MM.1S (cell line): Measurements from ENCODE around the gene C5orf15.

Experiments used
- DNase-seq: peaks from one replicate; pipeline ENCODE4 v3.0.0-alpha.2; 2015
- H2AFZ ChIP-seq: fragments of 300-600 bp; sonication (generic); 2 replicates; pipeline ENCODE4 v1.6.0; 2016; ENCODE audit warnings: antibody characterized with exemption, low read length
- H3F3A ChIP-seq: fragments of 300-600 bp; sonication (generic); 2 replicates; pipeline ENCODE4 v1.6.1; 2016; ENCODE audit warnings: mild to moderate bottlenecking, antibody characterized with exemption, low read length, moderate library complexity, mixed read lengths; ENCODE audit not compliant: insufficient read depth
- H3K27ac ChIP-seq: fragments of 300-600 bp; sonication (generic); 2 replicates; pipeline ENCODE4 v1.5.1; 2016; ENCODE audit warnings: mild to moderate bottlenecking, low read length
- H3K27me3 ChIP-seq: fragments of 300-600 bp; sonication (generic); replicated peaks from 2 replicates; pipeline ENCODE4 v1.6.0; 2016; ENCODE audit warnings: low read length; ENCODE audit not compliant: insufficient read depth
- H3K36me3 ChIP-seq: fragments of 300-600 bp; sonication (generic); replicated peaks from 2 replicates; pipeline ENCODE4 v1.6.1; 2016; ENCODE audit warnings: mild to moderate bottlenecking, low read length, mixed read lengths; ENCODE audit not compliant: insufficient read depth
- H3K4me1 ChIP-seq: fragments of 300-600 bp; sonication (generic); 2 replicates; pipeline ENCODE4 v1.6.1; 2016; ENCODE audit warnings: low read length, mixed read lengths
- H3K4me2 ChIP-seq: fragments of 300-600 bp; sonication (generic); 2 replicates; pipeline ENCODE4 v1.6.0; 2016; ENCODE audit warnings: low read depth, low read length
- H3K4me3 ChIP-seq: fragments of 300-600 bp; sonication (generic); 2 replicates; pipeline ENCODE4 v1.5.1; 2016; ENCODE audit warnings: low read length, mixed read lengths
- H3K79me2 ChIP-seq: fragments of 300-600 bp; sonication (generic); 2 replicates; pipeline ENCODE4 v1.6.1; 2016; ENCODE audit warnings: mixed run types, low read length, mixed read lengths
- H3K9ac ChIP-seq: fragments of 300-600 bp; sonication (generic); 2 replicates; pipeline ENCODE4 v1.6.1; 2016; ENCODE audit warnings: low read length, mixed read lengths
- H3K9me2 ChIP-seq: fragments of 300-600 bp; sonication (generic); replicated peaks from 2 replicates; pipeline ENCODE4 v1.6.1; 2016; ENCODE audit warnings: mild to moderate bottlenecking, low read length, mixed read lengths; ENCODE audit not compliant: insufficient read depth
- H3K9me3 ChIP-seq: fragments of 300-600 bp; sonication (generic); replicated peaks from 2 replicates; pipeline ENCODE4 v1.6.1; 2016; ENCODE audit warnings: mild to moderate bottlenecking, low read length, mixed read lengths; ENCODE audit not compliant: insufficient read depth
- H4K20me1 ChIP-seq: fragments of 300-600 bp; sonication (generic); 2 replicates; pipeline ENCODE4 v1.6.1; 2016; ENCODE audit warnings: mild to moderate bottlenecking, low read length, moderate library complexity, mixed read lengths; ENCODE audit not compliant: insufficient read depth
- CTCF ChIP-seq: fragments of 300-600 bp; sonication (generic); IDR thresholded peaks from 2 replicates; pipeline ENCODE4 v1.5.1; 2016; ENCODE audit warnings: antibody characterized with exemption, low read length, mixed read lengths
- EZH2 ChIP-seq: fragments of 300-600 bp; sonication (generic); optimal IDR thresholded peaks from 2 replicates; pipeline ENCODE3; 2017; ENCODE audit warnings: low read depth, mild to moderate bottlenecking, antibody characterized with exemption, low read length, mixed read lengths
- EZH2phosphoT487 ChIP-seq: fragments of 300-600 bp; sonication (generic); IDR thresholded peaks from 2 replicates; pipeline ENCODE4 v1.6.1; 2018; ENCODE audit warnings: antibody characterized with exemption, low read length

C5orf15 gene

GRCh38 chr5:133947431-133947841 is 21.0 kb downstream of the C5orf15 start:
- H4K20me1 ChIP-seq, result no peaks in the 10 kb centered on the region
- no peak overlapping the region for H3K27ac ChIP-seq
- H3K9me2 ChIP-seq, result no peaks in the 10 kb centered on the region
- H3K4me3 ChIP-seq, result no peak overlapping the region
- H3K36me3 ChIP-seq, result no peaks in the 10 kb centered on the region
- DNase-seq, result no peak
- no peak overlapping the region for H2AFZ ChIP-seq
- no peak for TF ChIP-seq EZH2phosphoT487
- no peak for TF ChIP-seq EZH2
- TF ChIP-seq CTCF, result no peak
- H3F3A ChIP-seq, result no peaks in the 10 kb centered on the region
- H3K4me1 ChIP-seq, result peaks cover 8% of the 10 kb centered on the region
- H3K27me3 ChIP-seq, result no peaks in the 10 kb centered on the region
- H3K4me2 ChIP-seq, result no peak overlapping the region
- no peak overlapping the region for H3K9ac ChIP-seq
- no peaks in the 10 kb centered on the region for H3K79me2 ChIP-seq
- no peaks in the 10 kb centered on the region for H3K9me3 ChIP-seq

- no peaks in the 10 kb centered on the region for H3K36me3 ChIP-seq
- no peak for DNase-seq
- H3K9me3 ChIP-seq, result no peaks in the 10 kb centered on the region
- no peak overlapping the region for H3K4me2 ChIP-seq
- no peak for TF ChIP-seq CTCF
- no peak for TF ChIP-seq EZH2
- no peak for TF ChIP-seq EZH2phosphoT487
- no peak overlapping the region for H2AFZ ChIP-seq
- no peaks in the 10 kb centered on the region for H3K27me3 ChIP-seq
- H3K79me2 ChIP-seq, result no peaks in the 10 kb centered on the region
- no peak overlapping the region for H3K9ac ChIP-seq
- no peaks in the 10 kb centered on the region for H4K20me1 ChIP-seq
- H3F3A ChIP-seq, result no peaks in the 10 kb centered on the region
- peaks cover 8% of the 10 kb centered on the region for H3K4me1 ChIP-seq
- no peak overlapping the region for H3K27ac ChIP-seq
- H3K4me3 ChIP-seq, result no peak overlapping the region
- H3K9me2 ChIP-seq, result no peaks in the 10 kb centered on the region
Measured at GRCh38 chr5:133945568-133945967, 22.9 kb downstream of the C5orf15 start.

DNA sequence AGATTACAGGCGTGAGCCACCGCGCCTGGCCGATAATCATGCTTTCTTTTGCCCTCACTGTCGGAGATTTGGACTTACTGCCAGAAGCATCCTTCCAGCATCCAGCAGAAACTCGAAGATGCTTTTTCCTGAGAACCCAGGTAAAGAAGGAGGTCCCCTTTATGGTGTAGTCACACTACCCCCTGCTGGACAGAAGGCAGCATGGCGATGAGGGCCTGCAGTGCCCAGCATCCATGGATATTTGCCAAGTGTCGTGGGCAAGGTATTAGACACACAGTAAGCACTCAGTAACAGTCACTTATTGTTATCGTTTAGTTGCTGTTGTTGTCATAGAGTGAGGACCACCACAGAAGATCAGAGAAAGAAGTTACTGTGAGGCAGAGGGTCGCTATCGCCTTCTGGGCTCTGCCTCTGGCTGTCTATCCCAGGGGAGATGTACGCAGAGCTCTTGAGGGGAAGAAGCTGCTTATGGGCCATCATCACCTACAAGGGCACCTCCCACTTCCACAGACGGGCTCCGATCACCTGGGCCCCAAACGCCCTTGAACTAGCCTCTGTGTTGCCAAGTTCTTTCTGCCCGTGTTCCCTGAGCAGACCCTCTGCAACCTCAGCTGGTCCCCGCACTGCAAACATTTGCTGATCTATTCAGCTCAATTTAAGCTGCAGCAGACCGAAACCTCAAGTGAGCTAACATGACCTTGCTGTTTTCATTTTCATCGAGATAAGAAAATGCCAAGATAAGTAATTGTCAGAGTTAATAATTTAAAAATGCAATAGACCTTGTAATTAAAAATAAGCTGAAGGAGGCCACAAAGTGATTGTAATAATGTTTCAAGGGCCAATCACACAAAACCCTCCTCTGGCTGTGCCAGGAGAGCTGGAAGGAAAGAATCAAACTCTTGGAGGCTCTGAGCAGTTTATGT is 23.9 kb downstream of the C5orf15 start:
- Histone ChIP-seq H3K4me1 (peaks cover 9% of the 10 kb centered on the region), H3K27ac (no peak overlapping the region), H3K36me3 (no peaks in the 10 kb centered on the region), H3K27me3 (no peaks in the 10 kb centered on the region), H4K20me1 (no peaks in the 10 kb centered on the region), H3K4me2 (peak overlapping the region; percentile 43), H3K79me2 (no peaks in the 10 kb centered on the region), H2AFZ (peak overlapping the region; percentile 16; the same call in 1 of the 2 replicates), H3F3A (0 out of 2 replicates have a peak, but pooled peaks cover 3% of the 10 kb centered on the region), H3K9me3 (no peaks in the 10 kb centered on the region), H3K9ac (no peak overlapping the region), H3K4me3 (no peak overlapping the region; the same call in 1 of the 2 replicates), H3K9me2 (no peaks in the 10 kb centered on the region)
- no peak for TF ChIP-seq EZH2
- peak; percentile 77 for TF ChIP-seq CTCF
- TF ChIP-seq EZH2phosphoT487, result no peak
- DNase-seq, result peak; percentile 65
